Fibroblast of mammary gland (primary cell): Measurements from ENCODE around the gene AGRN.
"Not testable (repeated sequence)": the region's sequence is repeated elsewhere in the genome, so short reads cannot be mapped to it uniquely, and the experiment has no call there.

ENCODE experiments used
- DNase-seq: peaks from one replicate; pipeline ENCODE4 v3.0.0-alpha.2; 2010; ENCODE audit warnings: low read depth
- H3K4me3 ChIP-seq: 2 replicates; pipeline ENCODE4 v1.5.1; 2011; ENCODE audit warnings: low read depth, mild to moderate bottlenecking, low read length, moderate library complexity; ENCODE audit not compliant: control insufficient read depth
- CTCF ChIP-seq: conservative IDR thresholded peaks from 2 replicates; pipeline ENCODE4 v1.5.1; 2011; ENCODE audit warnings: low read depth, low read length, inconsistent platforms; ENCODE audit not compliant: control insufficient read depth, insufficient read depth

Gene AGRN

GRCh38 chr1:1092894-1093609 lies 73.1 kb downstream of the AGRN start:
- H3K4me3 ChIP-seq: no peak overlapping the region
- no peak for DNase-seq
- no peak for TF ChIP-seq CTCF

- TF ChIP-seq CTCF: no peak
- no peak overlapping the region for H3K4me3 ChIP-seq
- no peak for DNase-seq
Measured at GRCh38 chr1:1093610-1093943, 73.7 kb downstream of the AGRN start.

- no peak for DNase-seq
- H3K4me3 ChIP-seq: no peak overlapping the region
- no peak for TF ChIP-seq CTCF
Measured at GRCh38 chr1:1094981-1095380, 75.1 kb downstream of the AGRN start.

- not testable (repeated sequence) for H3K4me3 ChIP-seq, DNase-seq
Measured at GRCh38 chr1:1096136-1096535, 76.2 kb downstream of the AGRN start.

- TF ChIP-seq CTCF: no peak
- DNase-seq: no peak
- no peak overlapping the region for H3K4me3 ChIP-seq
Measured at GRCh38 chr1:1098681-1099421, 78.9 kb downstream of the AGRN start.

GRCh38 chr1:1099506-1100183 lies 79.7 kb downstream of the AGRN start:
- no peak for TF ChIP-seq CTCF
- no peak overlapping the region for H3K4me3 ChIP-seq
- no peak for DNase-seq

- TF ChIP-seq CTCF: no peak
- H3K4me3 ChIP-seq: no peak overlapping the region
- DNase-seq: no peak
Measured at GRCh38 chr1:1100296-1100695, 80.4 kb downstream of the AGRN start.
